ENCODE data around the gene LRRC14B.

LRRC14B gene

DNA sequence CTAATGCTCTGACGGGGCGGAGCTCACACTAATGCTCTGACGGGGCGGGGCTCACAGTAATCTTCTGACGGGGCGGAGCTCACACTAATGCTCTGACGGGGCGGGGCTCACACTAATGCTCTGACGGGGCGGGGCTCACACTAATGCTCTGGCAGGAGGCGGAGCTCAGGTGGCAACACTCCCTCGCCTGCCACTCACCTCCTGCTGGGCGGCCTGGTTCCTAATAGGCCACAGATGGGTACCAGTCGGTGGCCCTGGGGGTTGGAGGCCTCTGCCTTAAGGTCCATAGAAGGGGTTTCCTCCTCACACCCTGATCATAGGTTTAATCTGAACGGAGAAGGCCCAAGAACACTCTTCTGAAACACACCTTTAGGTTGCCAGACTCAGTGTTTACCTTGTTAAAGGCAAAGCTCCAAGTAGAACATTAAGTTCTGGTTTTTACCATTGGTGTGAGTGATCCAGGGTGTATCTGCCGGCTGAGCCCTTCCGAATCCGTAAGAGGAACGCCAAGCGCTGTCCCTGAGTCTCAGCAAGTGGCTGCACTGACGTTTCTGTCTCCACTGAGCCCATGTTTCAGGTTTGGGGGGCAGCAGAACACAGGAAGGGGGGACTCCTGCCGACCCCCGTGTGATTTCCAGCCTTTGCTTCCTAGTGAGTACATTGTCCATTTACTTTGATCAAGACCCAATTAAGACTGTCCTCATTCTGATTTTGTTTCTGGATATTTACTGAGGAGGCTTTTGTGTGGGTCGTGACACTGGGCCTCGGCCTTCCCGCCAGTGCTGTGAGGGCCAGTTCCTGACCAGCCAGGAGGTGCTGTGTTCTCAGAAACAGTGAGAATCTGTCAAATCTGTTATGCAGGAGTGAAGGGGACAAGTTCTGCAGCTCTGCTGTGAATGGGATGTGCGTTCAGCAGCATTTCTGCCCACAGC lies 24.6 kb upstream of the LRRC14B start:
- Mint-ChIP-seq H3K4me3 (no peak overlapping the region), H3K4me1 (ENCODE audit: low read depth) (no peaks in the 10 kb centered on the region), H3K36me3 (ENCODE audit: low read depth) (no peaks in the 10 kb centered on the region), H3K27ac (no peak overlapping the region), H3K27me3 (no peaks in the 10 kb centered on the region), H3K9me3 (peaks cover 4% of the 10 kb centered on the region)

DNA sequence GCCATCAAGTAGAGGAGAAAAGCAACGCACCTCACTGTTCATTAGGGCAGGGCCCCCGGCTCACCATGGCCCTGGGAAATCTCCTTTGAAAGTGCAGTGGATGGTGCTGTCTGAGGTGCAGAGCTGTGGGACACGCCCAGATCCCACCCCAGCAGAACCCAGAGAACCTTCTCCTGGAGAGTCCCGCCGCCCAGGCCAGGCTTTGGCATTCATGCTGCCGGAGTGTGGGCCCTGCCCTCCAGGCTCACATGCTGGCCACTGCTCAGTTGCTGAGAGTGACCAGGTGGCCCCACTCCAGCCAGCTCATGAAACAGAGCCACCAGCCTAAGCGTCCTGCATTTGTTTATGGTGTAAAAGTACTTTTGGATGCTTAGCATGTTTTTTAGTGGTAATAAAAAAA lies 23.8 kb upstream of the LRRC14B start:
- Mint-ChIP-seq H3K27ac (no peak overlapping the region), H3K27me3 (no peaks in the 10 kb centered on the region), H3K4me1 (ENCODE audit: low read depth) (no peaks in the 10 kb centered on the region), H3K36me3 (ENCODE audit: low read depth) (no peaks in the 10 kb centered on the region), H3K4me3 (no peak overlapping the region), H3K9me3 (peaks cover 4% of the 10 kb centered on the region)

DNA sequence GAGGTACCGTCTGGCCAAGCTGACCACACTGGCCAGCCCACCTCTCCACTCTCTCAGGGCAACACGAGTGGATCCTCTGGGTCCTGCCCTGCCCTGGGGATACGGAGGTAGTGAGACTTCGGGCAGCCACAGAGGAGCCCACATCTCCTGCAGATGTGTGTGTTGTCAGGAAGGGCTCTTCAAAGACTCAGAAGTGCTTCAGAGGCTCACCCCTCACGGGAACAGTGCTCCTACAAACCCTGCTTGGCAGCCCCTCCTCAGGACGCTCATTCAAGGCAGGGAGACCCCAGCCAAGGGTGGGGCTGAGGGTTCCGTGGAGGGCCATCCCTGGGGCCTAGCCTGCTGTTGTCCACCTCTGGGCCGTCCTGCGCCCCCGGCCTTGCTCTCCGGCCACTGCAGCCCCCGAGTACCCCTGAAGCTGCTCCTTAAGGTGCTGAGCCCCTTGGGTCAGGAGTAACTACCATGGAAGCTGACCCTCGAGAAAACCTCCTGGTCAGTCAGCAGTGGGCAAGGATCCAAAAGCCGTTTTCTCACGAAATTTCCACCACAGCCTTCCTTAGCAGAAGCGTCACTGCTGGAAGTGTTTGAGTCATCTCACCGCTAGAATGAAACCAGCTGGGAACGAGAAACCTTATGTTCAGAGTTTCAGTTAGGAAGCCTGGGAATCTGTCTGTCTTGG lies 23.2 kb upstream of the LRRC14B start:
- Mint-ChIP-seq H3K4me3 (no peak overlapping the region), H3K36me3 (ENCODE audit: low read depth) (no peaks in the 10 kb centered on the region), H3K9me3 (peaks cover 4% of the 10 kb centered on the region), H3K4me1 (ENCODE audit: low read depth) (no peaks in the 10 kb centered on the region), H3K27ac (no peak overlapping the region), H3K27me3 (no peaks in the 10 kb centered on the region)

DNA sequence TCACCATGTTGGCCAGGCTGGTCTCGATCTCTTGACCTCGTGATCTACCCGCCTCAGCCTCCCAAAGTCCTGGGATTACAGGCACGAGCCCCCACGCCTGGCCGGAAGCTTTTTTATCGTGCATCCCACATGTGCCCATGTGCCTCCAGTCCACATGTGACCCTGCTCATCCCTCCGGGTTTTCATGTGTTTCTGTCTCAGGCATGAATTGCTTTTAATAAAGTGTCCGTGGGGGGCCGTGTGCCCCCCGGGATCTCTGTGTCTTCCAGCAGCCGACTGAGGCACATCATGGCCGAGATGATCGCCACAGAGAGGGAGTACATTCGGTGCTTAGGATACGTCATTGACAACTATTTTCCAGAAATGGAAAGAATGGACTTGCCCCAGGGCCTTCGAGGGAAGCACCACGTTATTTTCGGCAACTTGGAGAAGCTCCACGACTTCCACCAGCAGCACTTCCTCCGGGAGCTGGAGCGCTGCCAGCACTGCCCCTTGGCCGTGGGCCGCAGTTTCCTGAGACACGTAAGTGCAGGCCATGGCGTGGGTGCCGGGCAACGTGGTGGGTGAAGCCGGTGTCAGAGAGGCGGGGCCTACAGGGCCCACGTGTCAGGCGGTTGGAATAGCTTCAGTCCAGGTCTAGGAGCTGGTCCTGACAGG lies 22.1 kb upstream of the LRRC14B start:
- H3K9me3 Mint-ChIP-seq = peaks cover 4% of the 10 kb centered on the region
- no peaks in the 10 kb centered on the region for H3K27me3 Mint-ChIP-seq
- no peaks in the 10 kb centered on the region for H3K4me1 Mint-ChIP-seq (ENCODE audit: low read depth)
- H3K27ac Mint-ChIP-seq = no peak overlapping the region
- no peaks in the 10 kb centered on the region for H3K36me3 Mint-ChIP-seq (ENCODE audit: low read depth)
- H3K4me3 Mint-ChIP-seq = no peak overlapping the region

DNA sequence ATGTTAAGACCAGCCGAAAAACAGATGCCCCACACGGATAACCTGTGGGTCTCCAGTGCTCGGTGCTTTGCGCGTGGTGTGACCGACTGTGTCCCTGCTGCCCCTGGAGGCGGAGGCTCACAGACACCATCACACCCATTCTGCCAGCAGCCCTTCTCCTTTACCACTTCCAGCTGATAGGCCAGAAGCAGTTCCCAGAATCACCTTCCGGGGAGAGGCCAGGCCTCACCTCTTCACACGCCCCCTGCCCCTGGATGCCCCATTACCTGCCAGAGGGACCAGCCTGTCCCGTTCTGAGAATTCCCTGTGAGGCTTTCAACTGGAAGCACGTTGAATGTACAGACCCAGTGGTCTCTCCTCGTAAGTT lies 21.6 kb upstream of the LRRC14B start:
- Mint-ChIP-seq H3K4me1 (ENCODE audit: low read depth) (no peaks in the 10 kb centered on the region), H3K9me3 (peaks cover 3% of the 10 kb centered on the region), H3K36me3 (ENCODE audit: low read depth) (no peaks in the 10 kb centered on the region), H3K4me3 (no peak overlapping the region), H3K27ac (no peak overlapping the region), H3K27me3 (no peaks in the 10 kb centered on the region)

DNA sequence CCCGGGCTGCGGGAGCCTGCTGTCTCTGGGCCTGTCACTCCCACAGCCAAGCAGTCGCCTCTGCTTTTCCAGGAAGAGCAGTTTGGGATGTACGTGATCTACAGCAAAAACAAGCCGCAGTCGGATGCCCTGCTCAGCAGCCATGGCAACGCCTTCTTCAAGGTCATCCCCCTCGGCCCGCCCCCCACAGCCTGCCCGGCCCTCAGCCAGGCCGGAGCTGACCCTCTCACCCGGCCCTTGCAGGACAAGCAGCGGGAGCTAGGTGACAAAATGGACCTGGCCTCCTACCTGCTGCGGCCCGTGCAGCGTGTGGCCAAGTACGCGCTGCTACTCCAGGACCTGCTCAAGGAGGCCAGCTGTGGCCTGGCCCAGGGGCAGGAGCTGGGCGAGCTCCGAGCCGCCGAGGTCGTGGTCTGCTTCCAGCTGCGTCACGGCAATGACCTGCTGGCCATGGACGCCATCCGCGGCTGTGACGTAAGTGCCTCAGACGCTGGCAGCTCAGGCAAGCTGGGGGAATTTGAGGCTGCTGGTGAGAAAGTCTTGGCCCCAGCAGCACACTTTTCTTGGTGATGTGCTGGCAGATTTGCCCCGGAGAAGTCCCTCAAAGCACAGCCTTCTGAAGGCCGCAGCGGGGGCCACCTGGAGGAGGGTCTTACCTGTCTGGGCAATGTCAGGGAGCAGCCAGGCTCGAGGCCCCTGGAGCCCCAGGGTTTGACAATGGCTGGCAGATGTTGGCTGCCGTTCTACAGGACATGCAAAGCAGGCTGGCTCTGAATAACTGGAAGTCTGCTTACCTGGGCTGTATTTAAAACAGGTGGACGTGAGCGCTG lies 20.1 kb upstream of the LRRC14B start:
- H3K4me1 Mint-ChIP-seq (ENCODE audit: low read depth) = no peaks in the 10 kb centered on the region

DNA sequence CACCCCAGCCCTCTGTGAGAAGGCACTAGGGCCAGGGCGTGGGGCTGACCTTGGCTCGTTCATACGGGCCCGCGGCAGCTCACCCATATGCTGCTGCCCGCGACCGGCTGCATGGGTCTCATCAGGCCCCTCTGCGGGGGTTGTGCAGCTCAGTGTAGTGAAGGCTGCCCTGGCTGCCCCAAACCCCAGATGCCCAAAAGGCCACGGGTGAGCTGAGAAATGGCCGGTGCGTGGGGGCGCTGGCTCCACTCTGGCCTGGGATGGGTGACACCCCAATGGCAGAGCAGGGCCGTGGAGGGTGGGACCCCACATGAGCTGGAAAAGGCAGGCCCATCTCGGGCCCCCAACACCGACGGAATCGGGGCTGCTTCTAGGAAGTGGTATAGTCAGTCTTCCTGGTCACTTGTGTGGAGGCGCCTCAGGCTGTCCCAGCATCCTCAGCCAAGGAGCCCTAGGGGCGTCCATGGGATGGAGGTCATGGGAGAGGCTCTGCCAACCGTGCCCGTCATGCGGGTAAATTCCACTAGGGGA lies 19.4 kb upstream of the LRRC14B start:
- Mint-ChIP-seq H3K9me3 (no peaks in the 10 kb centered on the region), H3K4me3 (no peak overlapping the region), H3K36me3 (ENCODE audit: low read depth) (no peaks in the 10 kb centered on the region), H3K27ac (no peak overlapping the region), H3K4me1 (ENCODE audit: low read depth) (no peaks in the 10 kb centered on the region), H3K27me3 (no peaks in the 10 kb centered on the region)

More for the DNA sequence above, 20.1 kb upstream of the LRRC14B start:
- Mint-ChIP-seq H3K4me3 (no peak overlapping the region), H3K9me3 (no peaks in the 10 kb centered on the region), H3K27me3 (no peaks in the 10 kb centered on the region), H3K36me3 (ENCODE audit: low read depth) (no peaks in the 10 kb centered on the region), H3K27ac (no peak overlapping the region)

DNA sequence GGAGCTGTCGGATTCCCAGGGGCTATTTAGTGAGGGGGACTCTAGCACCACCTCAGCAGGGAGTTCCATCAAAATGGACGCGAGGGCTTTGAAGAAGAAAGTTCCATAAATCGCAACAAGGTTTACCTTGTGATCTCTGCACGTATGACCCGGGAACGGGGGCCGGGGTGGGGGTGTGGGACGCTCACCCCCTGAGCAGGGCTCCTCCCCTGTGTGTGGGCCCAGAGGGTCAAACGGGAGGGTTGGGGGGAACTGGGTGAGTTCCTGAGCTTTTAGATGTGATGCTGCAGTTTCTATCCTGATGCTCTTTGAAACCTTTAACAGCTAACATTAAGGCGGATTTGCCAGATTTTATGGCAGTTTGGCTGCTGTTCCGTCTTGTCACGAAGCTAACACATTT lies 18.9 kb upstream of the LRRC14B start:
- Mint-ChIP-seq H3K4me1 (ENCODE audit: low read depth) (no peaks in the 10 kb centered on the region), H3K4me3 (no peak overlapping the region), H3K9me3 (no peaks in the 10 kb centered on the region), H3K27ac (no peak overlapping the region), H3K36me3 (ENCODE audit: low read depth) (no peaks in the 10 kb centered on the region), H3K27me3 (no peaks in the 10 kb centered on the region)

DNA sequence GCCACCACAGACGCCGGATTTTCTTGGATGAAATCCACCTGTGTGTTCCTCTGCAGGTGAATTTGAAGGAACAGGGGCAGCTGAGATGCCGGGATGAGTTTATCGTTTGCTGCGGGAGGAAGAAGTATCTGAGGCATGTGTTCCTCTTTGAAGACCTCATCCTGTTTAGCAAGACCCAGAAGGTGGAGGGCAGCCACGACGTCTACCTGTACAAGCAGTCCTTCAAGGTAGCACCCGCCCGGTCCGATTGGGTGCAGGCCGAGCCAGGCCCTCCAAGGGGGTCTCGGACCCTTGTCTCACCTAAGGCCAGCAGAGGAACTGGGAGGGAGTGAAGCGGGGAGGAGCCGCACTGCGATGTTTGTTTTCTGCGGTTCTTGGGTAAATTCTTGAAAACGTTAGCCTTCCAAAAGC lies 18.4 kb upstream of the LRRC14B start:
- H3K4me1 Mint-ChIP-seq (ENCODE audit: low read depth) = no peaks in the 10 kb centered on the region

DNA sequence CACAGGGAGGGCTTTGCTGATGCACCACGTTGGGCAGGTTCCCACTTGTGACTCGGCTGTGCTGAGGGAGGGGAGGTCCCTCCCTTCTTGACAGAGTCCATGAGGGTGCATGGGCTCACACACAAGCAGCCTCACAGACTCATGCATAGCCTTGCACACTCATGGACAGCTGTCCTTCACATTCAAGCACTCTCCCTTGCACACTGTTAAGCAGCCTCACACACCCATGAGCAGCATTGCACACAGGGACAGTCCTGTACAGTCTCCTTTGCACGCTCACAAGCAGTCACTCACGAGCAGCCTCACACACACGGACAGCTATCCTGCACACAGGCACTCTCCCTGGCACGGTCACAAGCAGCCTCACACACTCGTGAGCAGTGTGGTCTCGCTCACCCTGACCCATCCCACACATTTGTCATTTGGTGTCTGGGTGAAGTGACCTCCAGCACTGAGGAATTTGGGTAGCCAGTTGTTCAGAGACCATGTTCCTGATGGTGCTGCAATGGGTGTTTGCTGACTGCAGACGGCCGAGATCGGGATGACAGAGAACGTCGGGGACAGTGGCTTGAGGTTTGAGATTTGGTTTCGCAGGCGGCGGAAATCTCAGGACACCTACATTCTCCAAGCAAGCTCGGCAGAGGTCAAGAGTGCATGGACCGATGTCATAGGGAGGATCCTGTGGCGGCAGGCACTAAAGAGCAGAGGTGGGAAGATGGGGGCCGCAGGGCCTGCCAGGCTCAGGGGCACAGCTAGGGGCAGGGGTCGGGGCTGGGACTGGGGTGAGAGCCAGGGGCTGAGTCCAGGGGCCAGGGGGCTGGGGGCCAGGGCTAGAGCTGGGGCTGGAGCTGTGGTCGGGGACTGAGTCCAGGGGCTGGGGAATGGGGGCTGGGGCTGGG lies 17.7 kb upstream of the LRRC14B start:
- H3K4me3 Mint-ChIP-seq = no peak overlapping the region
- no peaks in the 10 kb centered on the region for H3K36me3 Mint-ChIP-seq (ENCODE audit: low read depth)
- no peak overlapping the region for H3K27ac Mint-ChIP-seq
- H3K9me3 Mint-ChIP-seq = no peaks in the 10 kb centered on the region
- no peaks in the 10 kb centered on the region for H3K27me3 Mint-ChIP-seq
- no peaks in the 10 kb centered on the region for H3K4me1 Mint-ChIP-seq (ENCODE audit: low read depth)

More for the DNA sequence above, 18.4 kb upstream of the LRRC14B start:
- Mint-ChIP-seq H3K27ac (no peak overlapping the region), H3K9me3 (no peaks in the 10 kb centered on the region), H3K27me3 (no peaks in the 10 kb centered on the region), H3K36me3 (ENCODE audit: low read depth) (no peaks in the 10 kb centered on the region), H3K4me3 (no peak overlapping the region)

DNA sequence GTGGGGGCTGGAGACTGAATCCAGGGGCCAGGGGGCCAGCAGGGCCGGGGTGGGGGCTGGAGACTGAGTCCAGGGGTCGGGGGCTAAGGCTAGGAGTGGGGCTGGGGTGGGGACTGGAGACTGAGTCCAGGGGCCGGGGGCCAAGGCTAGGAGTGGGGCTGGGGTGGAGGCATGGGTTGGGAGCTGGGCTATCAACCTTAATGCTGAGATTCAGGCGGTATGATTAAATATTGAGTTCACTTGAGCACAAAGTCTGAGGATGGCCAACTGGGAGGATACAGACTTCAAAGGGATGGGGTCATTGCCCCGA lies 17.0 kb upstream of the LRRC14B start:
- H3K27ac Mint-ChIP-seq = no peak overlapping the region
- H3K4me1 Mint-ChIP-seq (ENCODE audit: low read depth) = no peaks in the 10 kb centered on the region
- H3K9me3 Mint-ChIP-seq = no peaks in the 10 kb centered on the region
- no peaks in the 10 kb centered on the region for H3K27me3 Mint-ChIP-seq
- H3K4me3 Mint-ChIP-seq = no peak overlapping the region
- no peaks in the 10 kb centered on the region for H3K36me3 Mint-ChIP-seq (ENCODE audit: low read depth)

DNA sequence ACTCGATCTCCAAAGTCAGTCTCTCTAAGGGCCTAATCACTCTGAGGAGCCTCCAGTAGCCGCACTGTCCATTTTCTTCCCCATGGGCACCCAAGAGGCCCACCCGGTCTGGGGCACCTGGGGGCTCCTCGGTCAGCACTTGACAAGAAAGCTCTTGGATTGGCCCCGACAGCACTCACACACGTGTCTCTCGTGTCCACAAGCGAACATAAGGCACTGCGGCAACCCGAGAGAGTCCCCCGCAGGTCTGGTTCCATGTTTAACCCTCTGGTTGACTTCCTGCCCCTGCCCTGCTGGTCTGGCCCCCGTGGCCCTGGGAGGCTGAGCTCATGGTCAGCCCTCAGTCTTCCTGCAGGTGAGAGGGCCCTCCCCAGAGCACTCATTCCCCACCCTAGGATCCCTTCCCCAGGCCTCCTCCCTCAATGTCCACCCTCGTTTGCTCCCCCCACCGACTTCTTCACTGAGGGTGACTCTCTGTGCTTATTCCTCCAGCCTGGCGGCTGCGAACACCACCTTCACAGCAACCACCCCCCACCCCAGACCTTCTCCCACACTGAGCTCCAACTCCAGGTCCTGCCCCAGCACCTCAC lies 16.3 kb upstream of the LRRC14B start:
- no peak overlapping the region for H3K4me3 Mint-ChIP-seq
- H3K4me1 Mint-ChIP-seq (ENCODE audit: low read depth) = no peaks in the 10 kb centered on the region
- H3K36me3 Mint-ChIP-seq (ENCODE audit: low read depth) = no peaks in the 10 kb centered on the region
- no peaks in the 10 kb centered on the region for H3K9me3 Mint-ChIP-seq
- no peak overlapping the region for H3K27ac Mint-ChIP-seq
- H3K27me3 Mint-ChIP-seq = no peaks in the 10 kb centered on the region

DNA sequence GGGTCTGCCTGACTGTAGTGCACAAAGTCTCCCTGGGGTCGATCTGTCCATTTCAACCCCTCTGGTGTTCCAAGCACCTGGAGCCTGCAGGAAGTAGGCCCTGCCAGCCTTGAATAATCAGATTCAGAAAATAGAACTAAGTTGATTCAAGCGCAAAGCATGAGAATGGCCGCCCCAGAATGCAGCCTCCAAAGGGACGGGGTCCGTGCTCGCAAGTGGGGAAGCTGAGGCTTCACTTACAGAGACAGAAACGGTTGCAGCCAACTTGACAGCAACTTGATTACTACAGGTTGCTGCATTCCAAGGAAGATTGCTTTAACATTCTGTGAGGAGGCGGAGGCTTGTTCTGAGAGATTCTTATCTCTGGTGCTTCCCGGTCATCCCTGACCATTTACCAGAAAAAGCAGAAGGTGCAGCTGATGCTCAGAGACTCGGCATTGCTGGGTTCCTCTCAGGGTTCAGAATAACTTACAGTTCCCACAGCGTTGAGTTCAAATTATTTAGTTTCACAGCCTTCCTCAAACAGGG lies 14.9 kb upstream of the LRRC14B start:
- H3K27ac Mint-ChIP-seq = no peak overlapping the region
- H3K4me3 Mint-ChIP-seq = no peak overlapping the region
- H3K27me3 Mint-ChIP-seq = no peaks in the 10 kb centered on the region
- no peaks in the 10 kb centered on the region for H3K4me1 Mint-ChIP-seq (ENCODE audit: low read depth)
- no peaks in the 10 kb centered on the region for H3K36me3 Mint-ChIP-seq (ENCODE audit: low read depth)
- no peaks in the 10 kb centered on the region for H3K9me3 Mint-ChIP-seq

Measured in stimulated activated naive CD8-positive, alpha-beta T cell treated with anti-CD3 and anti-CD28 coated beads, Interleukin-15, Interleukin-2, amounts not matched to agents 100 ng/mL and 50 ng/mL, for 24 hours (primary cell).